Measurements from ENCODE around the gene RELT.

The RELT gene

DNA sequence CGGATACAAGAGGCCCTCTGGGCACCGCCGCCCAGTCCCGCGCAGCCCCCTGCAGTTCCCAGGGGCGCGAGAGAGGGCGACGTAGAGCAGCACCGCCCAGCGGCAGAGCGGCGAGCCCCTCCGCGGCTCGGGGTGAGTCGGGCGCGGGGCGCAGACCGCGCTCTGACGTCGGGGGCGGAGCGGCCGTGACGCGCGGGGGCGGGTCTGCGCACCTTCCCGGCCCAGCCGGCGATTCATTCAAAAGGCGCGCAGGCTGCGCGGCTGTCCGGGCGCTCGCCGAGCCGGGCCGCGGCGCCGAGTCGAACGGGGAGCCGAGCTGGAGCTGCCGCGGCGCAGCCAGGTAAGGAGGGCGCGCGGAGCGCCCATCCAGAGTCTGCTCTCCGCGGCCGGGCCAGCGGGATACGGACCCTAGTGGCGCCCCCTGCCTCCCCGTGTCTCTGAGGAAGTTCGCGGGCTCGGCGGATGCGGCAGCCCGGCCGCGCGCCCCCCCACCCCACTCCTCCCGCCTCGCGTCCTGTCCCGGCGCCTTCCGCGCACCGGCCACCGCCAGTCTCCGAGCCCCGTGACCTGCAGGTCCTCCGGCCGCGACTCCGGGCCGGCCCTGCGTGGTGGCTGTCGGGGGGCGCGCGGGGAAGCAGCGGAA, at the start of gene RELT:
RELT (plus strand) TSS at position 240 of the 643 bp plus-strand sequence. CDS start 12,738 bp downstream, outside the sequence.
- DNase-seq = peak; percentile 94 to 95

DNA sequence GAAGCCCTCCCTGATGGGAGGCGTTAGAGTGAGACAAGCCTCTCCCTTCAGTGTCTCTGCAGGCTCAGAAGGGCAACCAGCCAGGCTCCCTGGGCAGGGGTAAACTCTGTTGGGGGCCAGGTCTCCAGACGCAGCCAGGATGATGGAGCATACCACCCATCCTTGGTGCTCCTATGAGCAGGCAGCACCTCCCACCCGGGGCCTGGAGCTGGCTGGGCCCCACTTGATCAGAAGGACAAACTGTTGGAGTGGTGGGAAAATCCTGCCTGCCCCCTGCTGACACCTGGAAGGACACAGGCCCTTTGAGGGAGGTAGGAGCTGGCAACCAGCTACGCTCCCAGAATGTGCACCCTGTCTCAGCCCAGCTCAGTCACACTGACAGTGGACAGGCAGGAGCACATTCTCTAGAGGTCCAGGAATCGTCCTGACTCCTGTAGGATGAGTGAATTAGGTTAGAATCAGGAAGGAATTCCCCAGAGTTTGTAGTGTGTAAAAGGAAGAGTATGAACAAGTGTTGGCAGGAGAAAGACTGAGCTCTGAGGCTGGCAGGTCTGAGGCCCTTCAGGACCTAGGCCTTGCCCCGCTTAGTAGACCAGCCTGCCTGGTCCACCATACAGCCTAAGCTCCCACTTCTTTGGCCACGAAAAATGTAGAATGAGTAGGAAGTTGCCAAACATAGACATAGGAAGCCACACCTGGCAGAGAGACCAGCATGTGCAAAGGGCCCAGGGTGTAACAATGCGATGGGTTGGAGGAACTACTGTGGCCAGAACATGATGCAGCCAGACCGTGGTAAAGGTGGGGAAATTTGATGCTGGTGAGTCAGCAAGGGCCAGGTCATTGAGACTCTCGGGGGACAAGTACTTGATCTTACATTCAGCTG, 49.0 kb upstream of the RELT start:
- no peak for DNase-seq

DNA sequence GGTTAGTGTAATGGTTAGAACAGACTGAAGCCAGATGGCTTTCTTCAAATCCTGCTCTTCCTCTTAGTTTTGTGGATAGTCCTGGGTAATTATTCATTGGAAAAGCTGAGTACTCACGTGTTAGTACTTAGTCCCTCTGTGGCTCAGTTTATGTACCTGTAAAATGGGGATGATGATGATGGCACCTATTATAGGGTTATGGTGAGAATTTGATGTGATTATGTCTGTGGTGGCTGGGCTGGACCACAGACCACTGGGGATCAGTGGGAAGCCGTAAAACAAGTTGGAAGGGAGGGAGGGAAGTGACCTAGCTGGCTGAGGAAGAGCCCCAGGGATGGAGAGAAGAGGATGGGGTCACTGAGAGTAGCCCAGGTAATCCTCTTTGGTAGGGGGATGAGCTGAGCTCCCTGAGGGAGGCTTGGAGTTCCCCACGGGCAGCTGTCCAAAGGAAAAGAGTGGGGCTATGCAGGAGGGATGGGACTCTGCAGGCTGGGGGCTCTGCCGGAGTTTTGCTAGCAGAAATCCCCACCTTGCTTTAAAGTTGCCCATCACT, 48.3 kb upstream of the RELT start:
- no peak for DNase-seq

- no peak for DNase-seq
Measured at GRCh38 chr11:73330569-73331093, 45.6 kb upstream of the RELT start.

- no peak for DNase-seq
Measured at GRCh38 chr11:73331138-73331916, 44.9 kb upstream of the RELT start.

DNA sequence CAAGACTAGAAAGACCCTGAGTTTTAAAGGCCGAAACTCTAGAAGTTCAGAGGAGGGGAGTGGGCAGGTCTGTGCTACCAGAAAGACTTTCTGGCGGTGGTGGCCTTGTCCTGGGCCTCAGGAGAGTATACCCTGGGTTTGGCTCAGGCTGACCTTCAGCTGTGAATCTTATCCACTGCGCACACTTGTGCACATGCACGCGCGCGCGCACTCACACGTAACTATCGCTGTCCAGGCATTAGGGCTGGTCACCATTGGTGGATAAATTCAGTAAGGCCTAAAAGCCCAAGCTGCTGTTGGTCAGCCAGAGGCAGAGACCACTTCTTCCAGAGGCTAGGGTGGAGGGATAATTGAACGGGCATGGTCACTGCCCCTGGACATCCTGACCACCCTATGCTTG, 43.0 kb upstream of the RELT start:
- DNase-seq = no peak

GRCh38 chr11:73333640-73334383, 42.4 kb upstream of the RELT start:
- no peak for DNase-seq

GRCh38 chr11:73334384-73335203, 41.6 kb upstream of the RELT start:
- DNase-seq = no peak

- DNase-seq = peak; percentile 75 to 76
Measured at GRCh38 chr11:73335204-73335923, 40.8 kb upstream of the RELT start.

DNA sequence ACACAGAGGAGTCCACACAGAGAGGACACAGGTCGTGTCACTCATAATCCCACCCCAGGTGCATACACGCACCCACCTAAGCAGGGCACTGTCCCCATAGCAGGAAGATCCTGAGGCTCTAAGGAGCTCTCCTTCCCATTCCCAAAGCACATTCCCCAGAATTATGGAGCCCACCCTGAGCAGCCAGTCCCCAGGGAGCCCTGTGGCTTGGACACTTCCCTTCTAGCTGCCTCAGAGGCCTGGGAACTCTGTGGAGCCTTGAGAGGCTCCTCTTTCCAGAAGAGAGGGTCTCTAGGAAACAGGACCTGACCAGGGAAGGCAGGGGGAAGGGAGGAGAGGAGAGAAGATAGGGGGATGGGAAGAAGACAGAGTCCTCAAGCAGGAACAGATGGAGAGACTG, 38.4 kb upstream of the RELT start:
- no peak for DNase-seq

DNA sequence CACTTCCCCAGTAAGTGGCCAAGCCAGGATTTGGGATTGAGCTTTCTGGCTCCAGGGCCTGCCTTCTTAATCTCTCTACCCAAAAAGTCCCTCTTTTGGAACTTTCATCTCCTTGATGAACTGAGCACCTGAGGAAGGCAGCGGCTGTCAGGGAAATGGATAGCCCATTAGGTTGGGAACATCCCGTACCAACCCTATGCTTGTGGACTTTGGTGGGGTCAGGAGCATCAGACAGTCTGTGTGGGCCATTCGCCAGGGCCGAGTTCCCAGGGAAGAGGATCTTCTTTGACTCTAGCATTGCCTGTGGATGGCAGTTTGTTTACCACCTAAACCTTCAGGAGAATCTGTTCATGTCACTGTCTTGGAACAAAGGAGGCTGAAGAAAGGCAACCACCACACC, 37.9 kb upstream of the RELT start:
- no peak for DNase-seq

DNA sequence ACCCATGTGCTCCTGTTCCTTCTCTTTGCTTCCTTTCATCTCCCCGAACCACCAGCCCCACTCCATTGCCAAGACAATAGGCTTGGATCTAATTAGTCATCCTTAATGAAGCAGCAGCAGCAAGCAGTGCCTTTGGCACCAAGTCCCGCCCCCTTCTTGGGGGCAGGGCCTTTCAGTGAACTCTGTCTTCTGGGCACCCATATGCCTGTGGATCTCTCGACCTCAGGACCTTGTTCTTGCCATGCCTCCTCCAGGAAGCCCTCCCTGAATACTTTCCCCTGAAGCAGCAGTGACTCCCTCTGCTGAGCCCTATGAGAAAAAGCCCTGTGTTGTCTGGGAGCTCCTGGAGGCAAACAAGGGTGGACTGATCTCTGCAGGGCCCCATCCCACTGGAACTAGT, 36.0 kb upstream of the RELT start:
- DNase-seq = no peak

DNA sequence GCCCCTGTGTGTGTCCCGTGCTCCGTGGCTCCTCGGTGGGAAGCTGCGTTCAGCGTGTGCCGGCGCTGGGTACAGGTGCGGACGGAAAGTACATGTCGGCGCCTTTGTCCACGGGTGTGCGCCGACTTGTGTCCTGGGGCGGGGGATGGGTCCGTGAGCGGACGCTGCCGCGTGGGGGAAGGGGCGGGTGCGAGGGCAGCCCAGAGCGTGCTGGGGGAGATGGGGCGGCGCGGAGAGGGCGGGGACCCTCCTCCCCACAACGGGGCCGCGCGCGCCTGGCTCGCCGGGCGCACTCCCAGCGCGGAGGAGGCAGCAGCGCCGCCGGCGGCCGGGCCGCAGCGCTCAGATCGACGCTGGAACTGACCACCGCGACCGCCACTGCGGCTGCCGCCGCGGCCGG, 33.6 kb upstream of the RELT start:
- DNase-seq = no peak

GRCh38 chr11:73343076-73343873, 32.9 kb upstream of the RELT start:
- no peak for DNase-seq

GRCh38 chr11:73344191-73344607, 32.0 kb upstream of the RELT start:
- DNase-seq = no peak

GRCh38 chr11:73345481-73346160, 30.6 kb upstream of the RELT start:
- no peak for DNase-seq

- no peak for DNase-seq
Measured at GRCh38 chr11:73346186-73346935, 29.8 kb upstream of the RELT start.

DNA sequence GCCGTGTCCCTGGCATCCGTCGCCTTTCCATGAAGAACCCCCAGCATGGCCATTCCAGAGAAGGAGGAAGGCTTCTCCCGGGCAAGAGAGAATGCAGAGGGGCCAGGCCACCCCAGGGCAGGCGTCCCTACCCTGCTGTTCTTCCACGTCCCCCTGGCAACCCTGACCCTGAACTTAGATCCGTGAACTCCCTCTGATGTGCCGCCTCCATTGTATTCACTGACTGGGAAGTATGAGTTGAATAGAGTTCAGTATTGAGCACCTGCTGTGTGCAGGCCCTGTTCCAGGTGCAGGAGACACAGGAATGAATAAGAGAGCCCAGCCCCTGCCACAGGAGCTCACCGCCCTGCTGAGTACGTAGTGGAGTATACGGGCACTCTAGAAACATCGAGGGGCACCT, 29.1 kb upstream of the RELT start:
- no peak for DNase-seq
